Activated naive CD8-positive, alpha-beta T cell treated with anti-CD3 and anti-CD28 coated beads, Interleukin-2, amount 10 ng/mL, durations not matched to agents 7 days and 5 days (primary cell): Measurements from ENCODE around the gene PPM1M. TPM values are rescaled to one million over a fixed set of nuclear protein-coding genes. Genes with fewer than 3 reads are reported as not detected.

ENCODE experiments used
- ATAC-seq: fragments of 150-1000 bp; cut with Tn5 transposase; one replicate; pipeline ENCODE4 v1.10.0; 2021; ENCODE audit warnings: low read depth, moderate library complexity
- POLR2A ChIA-PET: fragments of 350-600 bp; sonication (Branson Sonifier 250); formaldehyde crosslinking; loops from one replicate; lab custom pipeline; 2021; ENCODE audit warnings: antibody characterized with exemption; lab: Charles Lee
- DNase-seq: peaks from one replicate; pipeline ENCODE4 v3.0.0; 2021
- H3K27ac Mint-ChIP-seq: one replicate; pipeline ENCODE4 v1.8.0; 2022; ENCODE audit warnings: mild to moderate bottlenecking, mixed read lengths
- H3K27me3 Mint-ChIP-seq: one replicate; pipeline ENCODE4 v1.8.0; 2022; ENCODE audit warnings: mild to moderate bottlenecking, moderate library complexity, mixed read lengths
- H3K36me3 Mint-ChIP-seq: one replicate; pipeline ENCODE4 v1.8.0; 2021; ENCODE audit warnings: mild to moderate bottlenecking, mixed read lengths
- H3K4me1 Mint-ChIP-seq: one replicate; pipeline ENCODE4 v1.8.0; 2021; ENCODE audit warnings: mixed read lengths
- H3K4me3 Mint-ChIP-seq: one replicate; pipeline ENCODE4 v1.8.0; 2022; ENCODE audit warnings: mild to moderate bottlenecking, moderate library complexity, mixed read lengths
- H3K9me3 Mint-ChIP-seq: one replicate; pipeline ENCODE4 v1.8.0; 2021; ENCODE audit warnings: mixed read lengths
- total RNA-seq, 2 experiments: library from RNA; stranded (reverse); gene quantifications; one replicate each; pipeline ENCODE4 v1.2.3, GENCODE V29; 2021

PPM1M gene
- total RNA-seq, 2 experiments from 2014 or later = 101 to 105 TPM

DNA sequence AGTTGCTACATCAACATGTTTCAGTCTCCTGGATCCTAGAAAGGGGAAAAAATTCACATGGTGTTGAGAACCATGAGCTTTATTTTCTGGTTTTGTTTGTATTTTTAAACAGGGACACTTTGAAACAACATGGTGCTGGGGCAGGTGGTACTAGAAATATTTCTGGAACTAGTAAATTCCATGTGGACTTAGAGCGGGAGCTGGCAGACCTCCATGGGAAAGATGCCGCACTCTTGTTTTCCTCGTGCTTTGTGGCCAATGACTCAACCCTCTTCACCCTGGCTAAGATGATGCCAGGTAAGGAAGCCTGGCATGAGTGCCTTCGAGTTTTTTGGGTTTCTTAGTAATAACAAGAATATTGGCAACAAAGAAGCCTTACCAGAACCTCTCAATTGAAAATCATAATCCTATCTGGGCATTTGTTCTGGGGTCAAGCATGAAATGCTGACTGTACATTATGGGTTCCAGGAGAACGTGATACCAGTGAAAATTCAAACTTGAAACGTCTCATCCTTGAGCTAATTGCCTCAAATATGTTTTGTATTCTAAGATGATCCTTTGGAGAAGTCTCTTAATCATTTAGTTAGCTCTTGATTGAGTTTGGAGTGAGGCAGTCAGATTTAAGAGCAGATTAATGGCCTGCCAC, 39.7 kb upstream of the PPM1M start:
- peaks cover 72% of the 10 kb centered on the region for H3K36me3 Mint-ChIP-seq
- no peaks in the 10 kb centered on the region for H3K27me3 Mint-ChIP-seq
- POLR2A ChIA-PET = interaction anchor here (1.1 to 1.4 kb wide), 2 partner anchors 9 to 11 kb away, joined by 3 read pairs; no protein-coding TSS in a partner anchor
- H3K9me3 Mint-ChIP-seq = no peaks in the 10 kb centered on the region
- no peak overlapping the region for H3K4me3 Mint-ChIP-seq
- H3K27ac Mint-ChIP-seq = no peak overlapping the region
- ATAC-seq = no peak
- peaks cover 35% of the 10 kb centered on the region for H3K4me1 Mint-ChIP-seq
- no peak for DNase-seq

DNA sequence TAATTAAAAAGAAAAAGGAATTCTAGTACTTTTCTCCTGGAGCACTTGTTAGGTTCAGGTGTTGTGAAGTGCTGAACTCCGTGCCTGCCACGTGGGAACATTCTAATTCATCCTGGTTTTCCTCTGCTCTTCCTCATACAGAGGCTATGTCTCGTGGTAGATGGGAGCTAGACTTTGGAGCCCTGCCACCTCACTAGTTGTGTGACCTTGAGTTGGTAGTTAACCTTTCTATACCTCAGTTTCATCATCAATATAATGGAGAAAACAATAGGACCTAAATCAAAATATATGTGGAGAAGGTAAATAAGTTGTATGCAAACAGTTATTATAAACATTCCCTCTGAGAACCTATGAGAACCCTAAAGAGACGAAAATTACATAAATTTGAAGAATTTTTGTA, 37.0 kb upstream of the PPM1M start:
- no peak overlapping the region for H3K27ac Mint-ChIP-seq
- no peaks in the 10 kb centered on the region for H3K27me3 Mint-ChIP-seq
- no peak for ATAC-seq
- POLR2A ChIA-PET = interaction anchor here (0.8 to 1.1 kb wide), 2 partner anchors 9 to 213 kb away, joined by 3 read pairs; partner anchors contain the start of gene RPL29
- peaks cover 22% of the 10 kb centered on the region for H3K4me1 Mint-ChIP-seq
- no peak overlapping the region for H3K4me3 Mint-ChIP-seq
- H3K36me3 Mint-ChIP-seq = peaks cover 65% of the 10 kb centered on the region
- DNase-seq = no peak
- no peaks in the 10 kb centered on the region for H3K9me3 Mint-ChIP-seq

DNA sequence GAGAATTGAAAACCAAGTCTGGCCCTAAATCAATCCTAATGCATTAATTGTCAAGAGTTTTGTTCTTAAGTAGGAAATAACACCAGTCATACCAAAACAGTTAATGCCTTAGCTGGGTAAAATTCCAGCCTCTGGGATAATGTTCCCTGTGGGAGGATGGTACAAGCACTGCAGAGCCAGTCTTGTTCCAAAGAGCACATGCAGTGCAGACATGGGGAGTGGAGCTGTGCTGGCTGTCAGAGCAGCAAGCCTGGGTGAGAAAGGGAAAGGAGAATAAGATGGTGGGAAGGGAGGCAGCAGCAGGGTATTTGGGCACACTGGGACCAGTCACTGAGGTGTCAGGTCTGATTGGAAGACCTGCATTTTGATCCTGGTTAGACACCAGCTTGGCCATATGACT, 35.5 kb upstream of the PPM1M start:
- POLR2A ChIA-PET = interaction anchor here (1.0 kb wide), 1 partner anchor 8 kb away, joined by 5 read pairs; no protein-coding TSS in a partner anchor
- H3K4me1 Mint-ChIP-seq = peaks cover 12% of the 10 kb centered on the region
- H3K36me3 Mint-ChIP-seq = peaks cover 63% of the 10 kb centered on the region
- no peak for ATAC-seq
- no peak for DNase-seq
- H3K9me3 Mint-ChIP-seq = no peaks in the 10 kb centered on the region
- no peak overlapping the region for H3K4me3 Mint-ChIP-seq
- H3K27ac Mint-ChIP-seq = no peak overlapping the region
- no peaks in the 10 kb centered on the region for H3K27me3 Mint-ChIP-seq

DNA sequence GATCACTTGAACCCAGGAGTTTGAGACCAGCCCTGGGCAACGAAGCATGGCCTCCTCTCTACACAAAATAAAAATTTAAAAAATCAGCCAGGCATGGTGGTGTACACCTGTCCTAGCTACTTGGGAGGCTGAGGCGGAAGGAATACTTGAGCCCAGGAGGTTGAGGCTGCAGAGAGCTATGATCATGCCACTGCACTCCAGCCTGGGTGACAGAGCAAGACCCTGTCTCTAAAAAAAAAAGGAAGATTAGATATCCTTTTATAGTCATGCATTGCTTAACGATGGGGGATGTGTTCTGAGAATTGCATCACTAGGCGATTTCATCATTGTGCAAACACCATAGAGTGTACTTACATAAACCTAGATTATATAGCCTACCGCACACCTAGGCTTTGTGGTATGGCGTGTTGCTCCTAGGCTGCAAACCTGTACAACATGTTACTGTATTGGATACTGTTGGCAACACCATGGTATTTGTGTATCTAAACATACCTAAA, 35.0 kb upstream of the PPM1M start:
- peaks cover 12% of the 10 kb centered on the region for H3K4me1 Mint-ChIP-seq
- no peak overlapping the region for H3K4me3 Mint-ChIP-seq
- ATAC-seq (no peak), DNase-seq (no peak)
- no peaks in the 10 kb centered on the region for H3K9me3 Mint-ChIP-seq
- H3K27ac Mint-ChIP-seq = no peak overlapping the region
- H3K27me3 Mint-ChIP-seq = no peaks in the 10 kb centered on the region
- POLR2A ChIA-PET = no interaction called here
- H3K36me3 Mint-ChIP-seq = peaks cover 64% of the 10 kb centered on the region

GRCh38 chr3:52211268-52211891, 34.2 kb upstream of the PPM1M start:
- Mint-ChIP-seq H3K4me1 (peaks cover 12% of the 10 kb centered on the region), H3K4me3 (no peak overlapping the region), H3K36me3 (peaks cover 62% of the 10 kb centered on the region), H3K27me3 (no peaks in the 10 kb centered on the region), H3K9me3 (no peaks in the 10 kb centered on the region), H3K27ac (no peak overlapping the region)
- ATAC-seq (no peak), DNase-seq (no peak)
- POLR2A ChIA-PET = interaction anchor here (1.1 kb wide), 1 partner anchor 9 kb away, joined by 3 read pairs; no protein-coding TSS in a partner anchor

GRCh38 chr3:52213005-52213404, 32.6 kb upstream of the PPM1M start:
- POLR2A ChIA-PET = no interaction called here
- H3K36me3 Mint-ChIP-seq = peaks cover 52% of the 10 kb centered on the region
- H3K4me3 Mint-ChIP-seq = no peak overlapping the region
- ATAC-seq = no peak
- no peaks in the 10 kb centered on the region for H3K9me3 Mint-ChIP-seq
- H3K27ac Mint-ChIP-seq = no peak overlapping the region
- H3K4me1 Mint-ChIP-seq = peaks cover 24% of the 10 kb centered on the region
- no peaks in the 10 kb centered on the region for H3K27me3 Mint-ChIP-seq
- no peak for DNase-seq

DNA sequence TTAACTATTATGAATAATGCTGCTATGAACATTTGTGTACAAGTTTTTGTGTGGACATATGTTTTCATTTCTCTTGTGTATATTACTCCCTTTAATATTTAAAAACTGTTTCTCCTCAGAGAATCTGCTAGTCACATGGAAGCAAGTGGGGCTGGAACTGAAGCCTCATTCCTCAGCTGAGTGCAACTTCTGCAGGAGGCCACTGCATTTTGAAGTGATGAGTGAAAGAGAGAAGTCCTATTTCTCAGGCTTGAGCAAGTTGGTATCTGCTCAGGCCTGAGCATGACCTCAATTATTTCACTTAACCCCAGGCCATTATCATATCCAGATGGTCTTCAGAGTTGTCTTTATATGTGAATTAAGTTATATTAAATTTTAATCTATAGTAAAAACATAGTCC, 31.7 kb upstream of the PPM1M start:
- no peak overlapping the region for H3K27ac Mint-ChIP-seq
- H3K4me1 Mint-ChIP-seq = peaks cover 32% of the 10 kb centered on the region
- POLR2A ChIA-PET = no interaction called here
- H3K9me3 Mint-ChIP-seq = no peaks in the 10 kb centered on the region
- H3K36me3 Mint-ChIP-seq = peaks cover 49% of the 10 kb centered on the region
- H3K27me3 Mint-ChIP-seq = no peaks in the 10 kb centered on the region
- H3K4me3 Mint-ChIP-seq = no peak overlapping the region
- DNase-seq (no peak), ATAC-seq (no peak)

DNA sequence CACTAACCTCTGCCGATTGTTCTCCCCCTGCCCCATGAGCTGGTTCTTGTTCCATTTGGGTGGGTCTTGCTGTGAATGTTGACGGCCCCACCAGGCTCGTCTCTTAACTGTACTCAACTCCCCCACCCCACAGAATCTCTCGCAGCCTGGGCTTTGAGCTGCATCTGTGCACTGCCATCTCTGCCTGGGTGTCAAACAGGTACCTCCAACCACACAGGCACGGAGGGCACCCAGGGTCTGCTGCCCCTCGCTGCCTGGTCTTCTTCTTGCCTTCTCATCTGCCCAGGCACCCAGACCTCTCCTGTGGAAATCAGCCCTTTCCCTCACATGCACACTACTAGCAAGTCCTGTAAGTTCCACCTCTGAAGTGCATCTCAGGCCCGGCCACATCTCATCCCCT, 30.2 kb upstream of the PPM1M start:
- Mint-ChIP-seq H3K27ac (peak overlapping the region; percentile 72), H3K9me3 (no peaks in the 10 kb centered on the region), H3K27me3 (no peaks in the 10 kb centered on the region), H3K4me3 (no peak overlapping the region), H3K4me1 (peaks cover 36% of the 10 kb centered on the region), H3K36me3 (peaks cover 40% of the 10 kb centered on the region)
- POLR2A ChIA-PET = interaction anchor here (0.6 kb wide), 1 partner anchor 50 kb away, joined by 3 read pairs; no protein-coding TSS in a partner anchor
- DNase-seq (no peak), ATAC-seq (no peak)

DNA sequence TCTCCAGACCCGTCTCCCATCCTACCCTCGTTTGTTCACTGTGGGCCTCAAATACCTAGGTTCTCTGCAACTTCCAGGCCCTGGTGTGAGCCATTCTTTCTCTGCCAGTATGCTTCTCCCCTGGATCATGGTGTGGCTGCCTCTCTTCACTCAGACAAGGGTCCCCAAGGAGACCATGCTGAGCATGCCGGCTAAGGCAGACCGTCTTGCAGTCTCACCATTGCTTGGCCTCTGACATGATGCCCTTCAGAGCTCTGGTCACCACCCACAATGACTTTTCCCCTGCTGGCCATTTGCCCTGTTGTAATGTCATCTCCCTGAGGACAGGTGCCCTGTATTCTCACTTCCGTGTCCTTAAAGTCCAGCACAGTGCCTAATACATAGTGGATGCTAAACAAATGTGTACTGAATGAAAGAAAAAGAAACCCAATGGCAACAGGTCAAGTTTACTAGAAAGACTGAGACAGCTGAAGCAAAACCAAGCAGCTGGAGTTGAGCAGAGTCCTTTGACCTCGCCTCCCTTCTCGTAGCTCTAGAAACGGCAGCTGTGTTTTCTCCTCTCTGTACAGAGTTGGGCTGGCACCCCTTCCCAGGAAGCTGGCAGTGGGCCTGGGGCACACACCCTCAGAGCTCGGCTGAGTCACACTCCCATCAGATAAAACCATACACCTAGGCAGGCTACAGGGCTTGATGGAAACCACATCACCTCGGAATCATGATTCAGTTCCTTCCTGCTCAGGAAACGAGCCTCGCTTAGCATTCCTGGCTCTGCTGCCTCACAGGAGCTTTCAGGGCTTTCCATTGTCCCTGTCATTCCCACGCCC, 28.8 kb upstream of the PPM1M start:
- peaks cover 36% of the 10 kb centered on the region for H3K36me3 Mint-ChIP-seq
- no peaks in the 10 kb centered on the region for H3K9me3 Mint-ChIP-seq
- peak overlapping the region; percentile 93 for H3K27ac Mint-ChIP-seq
- H3K4me3 Mint-ChIP-seq = peak overlapping the region; percentile 87
- peak; percentile 41 for DNase-seq
- no peaks in the 10 kb centered on the region for H3K27me3 Mint-ChIP-seq
- peaks cover 43% of the 10 kb centered on the region for H3K4me1 Mint-ChIP-seq
- POLR2A ChIA-PET = interaction anchor here (0.7 to 2.0 kb wide), 11 partner anchors 8 to 274 kb away, joined by 3 to 8 read pairs (median 5); partner anchors contain the start of genes ALAS1, PARP3, POC1A and RRP9
- peak; percentile 25 for ATAC-seq

GRCh38 chr3:52217409-52217805, 28.2 kb upstream of the PPM1M start:
- POLR2A ChIA-PET = interaction anchor here (0.7 to 2.0 kb wide), 8 partner anchors 9 to 275 kb away, joined by 3 to 8 read pairs (median 5); partner anchors contain the start of genes ALAS1, PARP3, RRP9 and TLR9
- Mint-ChIP-seq H3K4me3 (peak overlapping the region; percentile 87), H3K27me3 (no peaks in the 10 kb centered on the region), H3K27ac (peak overlapping the region; percentile 93), H3K4me1 (peaks cover 44% of the 10 kb centered on the region), H3K9me3 (no peaks in the 10 kb centered on the region), H3K36me3 (peaks cover 35% of the 10 kb centered on the region)
- ATAC-seq (no peak), DNase-seq (peak; percentile 39)

- Mint-ChIP-seq H3K27me3 (no peaks in the 10 kb centered on the region), H3K9me3 (no peaks in the 10 kb centered on the region), H3K27ac (peak overlapping the region; percentile 93), H3K36me3 (peaks cover 30% of the 10 kb centered on the region), H3K4me1 (peaks cover 46% of the 10 kb centered on the region), H3K4me3 (peak overlapping the region; percentile 87)
- POLR2A ChIA-PET = interaction anchor here (0.6 to 5.2 kb wide), 7 partner anchors 8 to 1983 kb away, joined by 4 to 45 read pairs (median 5); partner anchors contain the start of genes ALAS1, GLYCTK and WDR82
- ATAC-seq (no peak), DNase-seq (no peak)
Measured at GRCh38 chr3:52218026-52218425, 27.5 kb upstream of the PPM1M start.

GRCh38 chr3:52218454-52218853, 27.1 kb upstream of the PPM1M start:
- POLR2A ChIA-PET = interaction anchor here (0.6 to 5.2 kb wide), 7 partner anchors 9 to 1983 kb away, joined by 4 to 45 read pairs (median 8); partner anchors contain the start of genes ALAS1, GLYCTK and WDR82
- Mint-ChIP-seq H3K4me3 (peak overlapping the region; percentile 87), H3K27me3 (no peaks in the 10 kb centered on the region), H3K4me1 (peaks cover 50% of the 10 kb centered on the region), H3K27ac (peak overlapping the region; percentile 93), H3K36me3 (peaks cover 28% of the 10 kb centered on the region), H3K9me3 (no peaks in the 10 kb centered on the region)
- ATAC-seq = peak; percentile 44
- DNase-seq = peak; percentile 60
